T-helper 17 cell (primary cell): Measurements from ENCODE around the gene GATC. TPM values are rescaled to one million over a fixed set of nuclear protein-coding genes. Genes with fewer than 3 reads are reported as not detected.
A peak's percentile ranks its signal among the peaks of the same experiment; 100 is the strongest.

Source experiments
- ATAC-seq: fragments of 150-1000 bp; cut with Tn5 transposase; 2 replicates; pipeline ENCODE4 v1.10.0; 2021; ENCODE audit warnings: mild to moderate bottlenecking, moderate library complexity
- DNase-seq, 3 donors: peaks; one replicate each; pipeline versions ENCODE4 v3.0.0 to v3.0.0-alpha.2; 2020 to 2021
- H3K9me3 ChIP-seq: one replicate; pipeline ENCODE4 v1.7.0; 2013; ENCODE audit warnings: low read length, mild to moderate bottlenecking; ENCODE audit not compliant: control insufficient read depth, poor library complexity, severe bottlenecking
- H3K27ac Mint-ChIP-seq: one replicate; pipeline ENCODE4 v1.8.0; 2022; ENCODE audit warnings: mild to moderate bottlenecking, moderate library complexity, mixed read lengths
- H3K27me3 Mint-ChIP-seq: one replicate; pipeline ENCODE4 v1.8.0; 2022; ENCODE audit warnings: mixed read lengths
- H3K36me3 Mint-ChIP-seq: one replicate; pipeline ENCODE4 v1.8.0; 2022; ENCODE audit warnings: low read depth, mixed read lengths
- H3K4me1 Mint-ChIP-seq: one replicate; pipeline ENCODE4 v1.8.0; 2022; ENCODE audit warnings: mild to moderate bottlenecking, mixed read lengths
- H3K4me3 Mint-ChIP-seq: one replicate; pipeline ENCODE4 v1.8.0; 2022; ENCODE audit warnings: mild to moderate bottlenecking, moderate library complexity, mixed read lengths
- total RNA-seq, 4 donors: library from RNA in 2 of 4; stranded (reverse) in 2 of 4; gene quantifications; one replicate each; pipeline ENCODE4 v1.2.3 and lab custom pipeline; 2022 to 2026

GATC gene
- total RNA-seq, 2 donors from 2014 or later: 15.6 to 18.7 TPM

- H3K27me3 Mint-ChIP-seq: no peaks in the 10 kb centered on the region
- peak overlapping the region; percentile 83 for H3K27ac Mint-ChIP-seq
- no peaks in the 10 kb centered on the region for H3K9me3 ChIP-seq
- peaks cover 26% of the 10 kb centered on the region for H3K4me1 Mint-ChIP-seq
- DNase-seq (no peak), ATAC-seq (no peak)
- peaks cover 2% of the 10 kb centered on the region for H3K36me3 Mint-ChIP-seq
- H3K4me3 Mint-ChIP-seq: no peak overlapping the region
These were observed 54.3 kb downstream of the GATC start for GRCh38 chr12:120500581-120500980.

- no peak for ATAC-seq
- DNase-seq: no peak
- no peak overlapping the region for H3K4me3 Mint-ChIP-seq
- no peaks in the 10 kb centered on the region for H3K9me3 ChIP-seq
- H3K4me1 Mint-ChIP-seq: peaks cover 6% of the 10 kb centered on the region
- no peak overlapping the region for H3K27ac Mint-ChIP-seq
- peaks cover 5% of the 10 kb centered on the region for H3K36me3 Mint-ChIP-seq
- H3K27me3 Mint-ChIP-seq: no peaks in the 10 kb centered on the region
These were observed 58.3 kb downstream of the GATC start for GRCh38 chr12:120504587-120504986.

- ATAC-seq: no peak
- no peak for DNase-seq
- peaks cover 2% of the 10 kb centered on the region for H3K4me1 Mint-ChIP-seq
- no peaks in the 10 kb centered on the region for H3K9me3 ChIP-seq
- no peak overlapping the region for H3K4me3 Mint-ChIP-seq
- no peaks in the 10 kb centered on the region for H3K27me3 Mint-ChIP-seq
- H3K36me3 Mint-ChIP-seq: peaks cover 3% of the 10 kb centered on the region
- H3K27ac Mint-ChIP-seq: no peak overlapping the region
These were observed 62.3 kb downstream of the GATC start for GRCh38 chr12:120508537-120508936.

Other genes with a start within 250 kb of the GATC start
- gene RPLP0, start 245.3 kb upstream of the GATC start, total RNA-seq: 1,000 to 10,000 TPM; 2,187 to 2,381 TPM
- 100 to 1,000 TPM; 155 to 190 TPM for gene PXN, start 180.7 kb upstream of the GATC start, total RNA-seq
- over 10,000 TPM; 12,026 to 15,039 TPM for gene RNU4-2, start 154.5 kb upstream of the GATC start, total RNA-seq
- gene RNU4-1, start 153.2 kb upstream of the GATC start, total RNA-seq: 1,000 to 10,000 TPM; 2,168 to 2,286 TPM
- gene SIRT4, start 144.1 kb upstream of the GATC start, total RNA-seq: 1 to 10 TPM in 1 of 2 donors, under 1 TPM in 1; 0.45 to 1.4 TPM
- gene PLA2G1B, start 118.7 kb upstream of the GATC start, total RNA-seq: not detected
- gene MSI1, start 77.3 kb upstream of the GATC start, total RNA-seq: not detected
- gene COX6A1, start 8.3 kb upstream of the GATC start, total RNA-seq: 100 to 1,000 TPM; 136 to 144 TPM
- 10 to 100 TPM; 18.6 to 21.9 TPM for gene TRIAP1, start 60 bp upstream of the GATC start, total RNA-seq
- 100 to 1,000 TPM; 122 to 124 TPM for gene SRSF9, start 23.3 kb downstream of the GATC start, total RNA-seq
- 10 to 100 TPM; 70.2 to 72.2 TPM for gene DYNLL1, start 49.7 kb downstream of the GATC start, total RNA-seq
- gene COQ5, start 82.7 kb downstream of the GATC start, total RNA-seq: 10 to 100 TPM; 11.7 to 11.8 TPM
- 100 to 1,000 TPM; 372 to 430 TPM for gene RNF10, start 87.9 kb downstream of the GATC start, total RNA-seq
- gene POP5, start 135.0 kb downstream of the GATC start, total RNA-seq: 10 to 100 TPM; 26.8 to 28.7 TPM
- not detected for gene CABP1, start 194.2 kb downstream of the GATC start, total RNA-seq
- gene MLEC, start 240.7 kb downstream of the GATC start, total RNA-seq: 10 to 100 TPM; 21.8 to 31.0 TPM